A549 (cell line): ENCODE measurements around the gene ARPC1B.

Source experiments
- HOXA7 ChIP-seq: fragments of 250-450 bp; sonication (Bioruptor Pico); IDR thresholded peaks from 2 replicates; pipeline ENCODE4 v1.5.0; 2020; ENCODE audit warnings: mild to moderate bottlenecking, moderate library complexity
- JUNB ChIP-seq: fragments of >200 bp; sonication (Bioruptor Twin); formaldehyde crosslinking; IDR thresholded peaks from 2 replicates; pipeline ENCODE4 v1.6.1; 2016
- POLR2A ChIP-seq: IDR thresholded peaks from 2 replicates; pipeline ENCODE4 v1.6.1; 2012; ENCODE audit warnings: mild to moderate bottlenecking, low read length
- TF ChIP-seq, protein P1 (sequence below): fragments of 250-450 bp; sonication (Bioruptor Pico); IDR thresholded peaks from 2 replicates; pipeline ENCODE4 v1.5.0; 2021; ENCODE audit warnings: mild to moderate bottlenecking, moderate library complexity, borderline replicate concordance

GRCh38 chr7:99406557-99406956 is 32.0 kb downstream of the ARPC1B start:
- TF ChIP-seq POLR2A (no peak), HOXA7 (no peak), JUNB (no peak)
- TF ChIP-seq, protein P1, sequence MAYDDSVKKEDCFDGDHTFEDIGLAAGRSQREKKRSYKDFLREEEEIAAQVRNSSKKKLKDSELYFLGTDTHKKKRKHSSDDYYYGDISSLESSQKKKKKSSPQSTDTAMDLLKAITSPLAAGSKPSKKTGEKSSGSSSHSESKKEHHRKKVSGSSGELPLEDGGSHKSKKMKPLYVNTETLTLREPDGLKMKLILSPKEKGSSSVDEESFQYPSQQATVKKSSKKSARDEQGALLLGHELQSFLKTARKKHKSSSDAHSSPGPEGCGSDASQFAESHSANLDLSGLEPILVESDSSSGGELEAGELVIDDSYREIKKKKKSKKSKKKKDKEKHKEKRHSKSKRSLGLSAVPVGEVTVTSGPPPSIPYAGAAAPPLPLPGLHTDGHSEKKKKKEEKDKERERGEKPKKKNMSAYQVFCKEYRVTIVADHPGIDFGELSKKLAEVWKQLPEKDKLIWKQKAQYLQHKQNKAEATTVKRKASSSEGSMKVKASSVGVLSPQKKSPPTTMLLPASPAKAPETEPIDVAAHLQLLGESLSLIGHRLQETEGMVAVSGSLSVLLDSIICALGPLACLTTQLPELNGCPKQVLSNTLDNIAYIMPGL (CRISPR knock-in tag), result no peak
